A673 (cell line): ENCODE data around the gene MYLK2. TPM values are rescaled to one million over a fixed set of nuclear protein-coding genes. Genes with fewer than 3 reads are reported as not detected.

Experiments
- BruUV-seq: library from RNA; stranded (reverse); fragments of 400-500 nt; replicated peaks from 2 replicates; lab custom pipeline; 2021; lab: Mats Ljungman, UMichigan
- CTCF ChIA-PET: fragments of 300-600 bp; sonication (Branson Sonifier 250); formaldehyde crosslinking; loops from one replicate; lab custom pipeline; 2022; ENCODE audit warnings: antibody characterized with exemption; lab: Charles Lee
- POLR2A ChIA-PET: fragments of 300-600 bp; sonication (Branson Sonifier 250); formaldehyde crosslinking; loops from one replicate; lab custom pipeline; 2022; ENCODE audit warnings: antibody characterized with exemption; ENCODE audit not compliant: low non-redundant PET; lab: Charles Lee
- DNase-seq: peaks from one replicate; pipeline ENCODE4 v3.0.0-alpha.2; 2015; ENCODE audit warnings: low spot score
- H3K27ac ChIP-seq: fragments of 200-600 bp; sonication (generic); 2 replicates; pipeline ENCODE4 v1.5.1; 2016; ENCODE audit warnings: mixed run types, low read depth, mild to moderate bottlenecking, mixed read lengths, antibody characterized with exemption, low read length; ENCODE audit not compliant: poor library complexity, severe bottlenecking
- H3K27me3 ChIP-seq: fragments of 200-600 bp; sonication (generic); replicated peaks from 2 replicates; pipeline ENCODE4 v1.6.1; 2017; ENCODE audit warnings: mixed run types, low read depth, mild to moderate bottlenecking, mixed read lengths, antibody characterized with exemption, low read length; ENCODE audit not compliant: insufficient read depth, poor library complexity
- H3K36me3 ChIP-seq: fragments of 200-600 bp; sonication (generic); 2 replicates; pipeline ENCODE4 v1.6.1; 2016; ENCODE audit warnings: mixed run types, mild to moderate bottlenecking, mixed read lengths, antibody characterized with exemption, low read length; ENCODE audit not compliant: insufficient read depth, poor library complexity, severe bottlenecking
- H3K4me1 ChIP-seq: fragments of 200-600 bp; sonication (generic); 2 replicates; pipeline ENCODE4 v1.6.1; 2017; ENCODE audit warnings: mixed run types, mild to moderate bottlenecking, mixed read lengths, antibody characterized with exemption, low read length; ENCODE audit not compliant: insufficient read depth, poor library complexity, severe bottlenecking
- H3K4me3 ChIP-seq: fragments of 200-600 bp; sonication (generic); 2 replicates; pipeline ENCODE4 v1.5.1; 2016; ENCODE audit warnings: low read depth, mixed run types, mild to moderate bottlenecking, mixed read lengths, low read length; ENCODE audit not compliant: poor library complexity, severe bottlenecking
- H3K9me3 ChIP-seq: fragments of 200-600 bp; sonication (generic); 2 replicates; pipeline ENCODE4 v1.6.1; 2016; ENCODE audit warnings: mixed run types, low read depth, mild to moderate bottlenecking, mixed read lengths, antibody characterized with exemption, low read length; ENCODE audit not compliant: poor library complexity, severe bottlenecking
- CTCF ChIP-seq: fragments of 300-800, 200-600 bp; sonication (generic); conservative IDR thresholded peaks from 2 replicates; pipeline ENCODE4 v1.5.1; 2017; ENCODE audit warnings: low read depth, mild to moderate bottlenecking, antibody characterized with exemption, low read length, moderate library complexity, mixed read lengths
- EZH2 ChIP-seq: fragments of 200-600 bp; sonication (generic); IDR thresholded peaks from 2 replicates; pipeline ENCODE4 v1.6.1; 2017; ENCODE audit warnings: borderline replicate concordance, low read depth, mild to moderate bottlenecking, mixed read lengths, antibody characterized with exemption, low read length; ENCODE audit not compliant: poor library complexity, severe bottlenecking
- intact Hi-C: fragments of 100-400 bp; cut with micrococcal nuclease; formaldehyde crosslinking; loops from one replicate; pipeline ENCODE4 v1.10.0; 2022; ENCODE audit not compliant: unreplicated experiment
- total RNA-seq: library from RNA; stranded (reverse); gene quantifications from 2 replicates; pipeline ENCODE4 v1.2.3, GENCODE V29; 2021

MYLK2 gene
- total RNA-seq, 1 experiment from 2014 or later = 1.3 TPM

- Histone ChIP-seq H3K36me3 (no peaks in the 10 kb centered on the region), H3K4me1 (peaks cover 9% of the 10 kb centered on the region), H3K9me3 (no peaks in the 10 kb centered on the region), H3K27me3 (no peaks in the 10 kb centered on the region), H3K4me3 (no peak overlapping the region), H3K27ac (no peak overlapping the region)
- TF ChIP-seq CTCF (no peak), EZH2 (no peak)
- DNase-seq = no peak
- intact Hi-C loops = loop anchor here (10.0 kb wide), 1 partner anchor 831 kb away; no protein-coding TSS in a partner anchor
- BruUV-seq = no TSS peak
- POLR2A ChIA-PET = no interaction called here
- CTCF ChIA-PET = interaction anchor here (2.2 kb wide), 1 partner anchor 22 kb away, joined by 11 read pairs; no protein-coding TSS in a partner anchor
Measured at GRCh38 chr20:31824125-31824485, 4.9 kb downstream of the MYLK2 start.

- no peaks in the 10 kb centered on the region for H3K27me3 ChIP-seq
- TF ChIP-seq CTCF (no peak), EZH2 (no peak)
- no peaks in the 10 kb centered on the region for H3K9me3 ChIP-seq
- H3K36me3 ChIP-seq = no peaks in the 10 kb centered on the region
- ChIA-PET CTCF (no interaction called here), POLR2A (no interaction called here)
- no peak overlapping the region for H3K4me3 ChIP-seq
- BruUV-seq = no TSS peak
- no peak overlapping the region for H3K27ac ChIP-seq
- no peak for DNase-seq
- intact Hi-C loops = loop anchor here (10.0 kb wide), 1 partner anchor 830 kb away; no protein-coding TSS in a partner anchor
- peaks cover 9% of the 10 kb centered on the region for H3K4me1 ChIP-seq
Measured at GRCh38 chr20:31824554-31825313, 5.6 kb downstream of the MYLK2 start.

GRCh38 chr20:31826074-31826473, 6.9 kb downstream of the MYLK2 start:
- Histone ChIP-seq H3K4me3 (no peak overlapping the region), H3K36me3 (no peaks in the 10 kb centered on the region), H3K9me3 (no peaks in the 10 kb centered on the region), H3K4me1 (peaks cover 9% of the 10 kb centered on the region), H3K27me3 (no peaks in the 10 kb centered on the region), H3K27ac (no peak overlapping the region)
- intact Hi-C loops = loop anchor here (10.0 kb wide), 1 partner anchor 829 kb away; no protein-coding TSS in a partner anchor
- ChIA-PET CTCF (no interaction called here), POLR2A (no interaction called here)
- no peak for DNase-seq
- TF ChIP-seq EZH2 (no peak), CTCF (no peak)
- BruUV-seq = no TSS peak
